Uterus (tissue), 2 donors: Measurements from ENCODE around the gene DOCK3.

Source experiments
- CTCF ChIP-seq, 4 experiments: fragments of 200-600 bp in 2 of 4; fragments of 450-650 bp in 2 of 4; sonication (generic) in 2 of 4; IDR thresholded peaks; one replicate each; pipeline ENCODE4 v1.5.1; 2016 to 2019; ENCODE audit warnings: antibody characterized with exemption in 4 of 4, mild to moderate bottlenecking in 2 of 4, moderate library complexity in 1 of 4
- POLR2A ChIP-seq, 2 donors: fragments of 450-650 bp; IDR thresholded peaks; one replicate each; pipeline ENCODE4 v1.6.1; 2016; ENCODE audit warnings: antibody characterized with exemption in 2 of 2, mild to moderate bottlenecking in 1 of 2, moderate library complexity in 1 of 2

- no peak for TF ChIP-seq CTCF (IDR thresholded peaks at IDR 0.05)
- no peak for TF ChIP-seq POLR2A (IDR thresholded peaks at IDR 0.05)
Measured at GRCh38 chr3:50926868-50927267, 252.1 kb downstream of the DOCK3 start.
